Peyer's patch (tissue), 4 donors: ENCODE results near the gene RHBDD3.

ENCODE experiments used
- POLR2A ChIP-seq, 2 donors: fragments of 450-650 bp; IDR thresholded peaks; one replicate each; pipeline ENCODE4 v1.5.1; 2017; ENCODE audit warnings: antibody characterized with exemption in 2 of 2, mild to moderate bottlenecking in 2 of 2, moderate library complexity in 2 of 2
- TF ChIP-seq, protein P1 (sequence below), 6 experiments: fragments of 450-650 bp in 4 of 6; fragments of 200-600 bp in 2 of 6; sonication (generic) in 1 of 6; IDR thresholded peaks; one replicate each; pipeline ENCODE4 v1.5.1; 2017 to 2019; ENCODE audit warnings: antibody characterized with exemption in 6 of 6, mild to moderate bottlenecking in 3 of 6, moderate library complexity in 1 of 6

- TF ChIP-seq, protein P1, sequence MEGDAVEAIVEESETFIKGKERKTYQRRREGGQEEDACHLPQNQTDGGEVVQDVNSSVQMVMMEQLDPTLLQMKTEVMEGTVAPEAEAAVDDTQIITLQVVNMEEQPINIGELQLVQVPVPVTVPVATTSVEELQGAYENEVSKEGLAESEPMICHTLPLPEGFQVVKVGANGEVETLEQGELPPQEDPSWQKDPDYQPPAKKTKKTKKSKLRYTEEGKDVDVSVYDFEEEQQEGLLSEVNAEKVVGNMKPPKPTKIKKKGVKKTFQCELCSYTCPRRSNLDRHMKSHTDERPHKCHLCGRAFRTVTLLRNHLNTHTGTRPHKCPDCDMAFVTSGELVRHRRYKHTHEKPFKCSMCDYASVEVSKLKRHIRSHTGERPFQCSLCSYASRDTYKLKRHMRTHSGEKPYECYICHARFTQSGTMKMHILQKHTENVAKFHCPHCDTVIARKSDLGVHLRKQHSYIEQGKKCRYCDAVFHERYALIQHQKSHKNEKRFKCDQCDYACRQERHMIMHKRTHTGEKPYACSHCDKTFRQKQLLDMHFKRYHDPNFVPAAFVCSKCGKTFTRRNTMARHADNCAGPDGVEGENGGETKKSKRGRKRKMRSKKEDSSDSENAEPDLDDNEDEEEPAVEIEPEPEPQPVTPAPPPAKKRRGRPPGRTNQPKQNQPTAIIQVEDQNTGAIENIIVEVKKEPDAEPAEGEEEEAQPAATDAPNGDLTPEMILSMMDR (IDR thresholded peaks at IDR 0.05) = no peak
- no peak for TF ChIP-seq POLR2A (IDR thresholded peaks at IDR 0.05)
Observed at GRCh38 chr22:29316141-29316828, 48.5 kb upstream of the RHBDD3 start.
